ENCODE data around the gene PIM3. TPM values are rescaled to one million over a fixed set of nuclear protein-coding genes. Genes with fewer than 3 reads are reported as not detected.

The PIM3 gene
- total RNA-seq, 1 experiment from 2014 or later = 58.2 TPM

- Histone ChIP-seq H3K36me3 (ENCODE audit: control insufficient read depth, insufficient read depth, low read length) (peaks cover 4% of the 10 kb centered on the region; the same call in 1 of the 2 replicates), H3K27ac (ENCODE audit: low read length) (no peak overlapping the region), H3K9me3 (ENCODE audit: control insufficient read depth, insufficient read depth, low read depth, low read length) (no peaks in the 10 kb centered on the region), H3K4me3 (ENCODE audit: low read depth in 2 of 2, low read length in 2 of 2) (no peak overlapping the region), H3K27me3 (ENCODE audit: control insufficient read depth, insufficient read depth, low read length) (no peaks in the 10 kb centered on the region), H3K4me1 (ENCODE audit: control insufficient read depth, insufficient read depth, low read length) (peaks cover 3% of the 10 kb centered on the region; the same call in 1 of the 2 replicates)
- no peak for DNase-seq (ENCODE audit: low read depth, low spot score)
- in situ Hi-C loops (cut with HindIII; ENCODE audit: low pct_unique_long_range_greater_than_20kb, low sequenced_read_pairs) (no loop called here), intact Hi-C loops (cut with micrococcal nuclease; ENCODE audit: unreplicated experiment) (no loop called here)
- TF ChIP-seq SIN3A (IDR thresholded peaks at IDR 0.05; ENCODE audit: borderline replicate concordance, insufficient read depth, low read depth, low read length) (no peak), CTCF (IDR thresholded peaks at IDR 0.05) (no peak), REST (IDR thresholded peaks at IDR 0.05; ENCODE audit: insufficient read depth in 1 of 2, low read depth in 2 of 2, low read length in 1 of 2) (no peak), TCF7L2 (IDR thresholded peaks at IDR 0.05; ENCODE audit: low read depth, low read length) (no peak), POLR2AphosphoS5 (IDR thresholded peaks at IDR 0.05; ENCODE audit: low read depth, low read length) (no peak)
- ChIA-PET POLR2A (no interaction called here), CTCF (interaction anchor here (0.5 to 0.6 kb wide), 2 partner anchors 92 to 556 kb away, joined by 3 to 4 read pairs; no protein-coding TSS in a partner anchor)
- BruUV-seq (replicated peaks) = no TSS peak
- no peak for ATAC-seq
Observed at GRCh38 chr22:49921508-49922278, 38.9 kb upstream of the PIM3 start.

GRCh38 chr22:49922484-49922883 lies 38.1 kb upstream of the PIM3 start:
- no peak for ATAC-seq
- in situ Hi-C loops (cut with HindIII; ENCODE audit: low pct_unique_long_range_greater_than_20kb, low sequenced_read_pairs) = no loop called here

More at GRCh38 chr22:49922484-49922883, 38.1 kb upstream of the PIM3 start:
- TF ChIP-seq POLR2AphosphoS5 (IDR thresholded peaks at IDR 0.05; ENCODE audit: low read depth, low read length) = no peak
- no peak for TF ChIP-seq REST (IDR thresholded peaks at IDR 0.05; ENCODE audit: insufficient read depth in 1 of 2, low read depth in 2 of 2, low read length in 1 of 2)
- TF ChIP-seq CTCF (IDR thresholded peaks at IDR 0.05) = no peak
- no peak for TF ChIP-seq SIN3A (IDR thresholded peaks at IDR 0.05; ENCODE audit: borderline replicate concordance, insufficient read depth, low read depth, low read length)
- no peak for TF ChIP-seq TCF7L2 (IDR thresholded peaks at IDR 0.05; ENCODE audit: low read depth, low read length)
- H3K27ac ChIP-seq (ENCODE audit: low read length) = no peak overlapping the region
- H3K27me3 ChIP-seq (ENCODE audit: control insufficient read depth, insufficient read depth, low read length) = no peaks in the 10 kb centered on the region
- H3K4me1 ChIP-seq (ENCODE audit: control insufficient read depth, insufficient read depth, low read length) = peaks cover 3% of the 10 kb centered on the region; the same call in 1 of the 2 replicates
- peaks cover 4% of the 10 kb centered on the region; the same call in 1 of the 2 replicates for H3K36me3 ChIP-seq (ENCODE audit: control insufficient read depth, insufficient read depth, low read length)
- intact Hi-C loops (cut with micrococcal nuclease; ENCODE audit: unreplicated experiment) = no loop called here
- DNase-seq (ENCODE audit: low read depth, low spot score) = no peak
- H3K9me3 ChIP-seq (ENCODE audit: control insufficient read depth, insufficient read depth, low read depth, low read length) = no peaks in the 10 kb centered on the region
- BruUV-seq (replicated peaks) = no TSS peak
- CTCF ChIA-PET = interaction anchor here (0.6 kb wide), 1 partner anchor 556 kb away, joined by 4 read pairs; no protein-coding TSS in a partner anchor
- H3K4me3 ChIP-seq (ENCODE audit: low read depth in 2 of 2, low read length in 2 of 2) = no peak overlapping the region
- POLR2A ChIA-PET = no interaction called here
